GM12874 (cell line): ENCODE measurements around the gene BCKDHA.

Source experiments
- CTCF ChIP-seq: IDR thresholded peaks from 2 replicates; pipeline ENCODE4 v1.5.1; 2011; ENCODE audit warnings: low read depth, mild to moderate bottlenecking, control low read depth, low read length, moderate library complexity; ENCODE audit not compliant: insufficient read depth

The BCKDHA gene

DNA sequence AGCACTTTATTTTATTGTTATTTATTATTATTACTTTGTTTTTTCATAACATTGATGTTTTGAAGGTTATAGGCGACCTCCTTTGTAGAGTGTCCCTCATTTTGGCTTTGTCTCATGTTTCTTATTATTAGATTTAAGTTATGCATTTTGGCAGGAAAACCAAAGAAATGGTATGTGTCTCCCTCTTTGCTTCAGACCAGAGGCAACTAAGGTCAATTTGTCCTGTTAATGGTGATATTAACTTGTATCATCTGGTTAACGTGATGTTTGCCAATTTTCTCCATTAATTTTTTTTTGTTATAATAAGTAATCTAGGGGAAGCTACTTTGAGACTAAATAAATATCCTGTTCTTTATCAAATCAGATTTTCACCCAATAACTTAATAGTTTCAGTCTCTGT lies 25.1 kb upstream of the BCKDHA start:
- no peak for TF ChIP-seq CTCF

DNA sequence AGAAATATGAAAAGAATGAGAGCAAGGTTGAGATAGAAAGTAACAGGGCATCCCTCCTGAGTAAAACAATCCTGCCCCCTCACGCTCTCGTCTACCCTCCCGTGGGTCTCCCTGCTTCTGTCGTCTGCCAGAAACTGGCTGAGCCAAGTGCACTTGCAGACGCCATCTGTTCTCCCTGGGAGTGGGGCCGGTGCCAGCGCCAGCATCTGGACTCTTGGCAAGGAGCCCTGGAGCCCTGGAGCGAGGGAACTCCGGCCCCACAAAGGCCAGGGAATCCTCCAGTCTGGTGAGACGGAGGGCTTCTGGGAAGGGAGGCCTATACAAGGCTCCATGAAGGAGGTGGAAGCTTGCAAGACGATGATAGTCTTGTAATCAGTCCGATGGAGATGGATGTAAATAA lies 23.6 kb upstream of the BCKDHA start:
- no peak for TF ChIP-seq CTCF

DNA sequence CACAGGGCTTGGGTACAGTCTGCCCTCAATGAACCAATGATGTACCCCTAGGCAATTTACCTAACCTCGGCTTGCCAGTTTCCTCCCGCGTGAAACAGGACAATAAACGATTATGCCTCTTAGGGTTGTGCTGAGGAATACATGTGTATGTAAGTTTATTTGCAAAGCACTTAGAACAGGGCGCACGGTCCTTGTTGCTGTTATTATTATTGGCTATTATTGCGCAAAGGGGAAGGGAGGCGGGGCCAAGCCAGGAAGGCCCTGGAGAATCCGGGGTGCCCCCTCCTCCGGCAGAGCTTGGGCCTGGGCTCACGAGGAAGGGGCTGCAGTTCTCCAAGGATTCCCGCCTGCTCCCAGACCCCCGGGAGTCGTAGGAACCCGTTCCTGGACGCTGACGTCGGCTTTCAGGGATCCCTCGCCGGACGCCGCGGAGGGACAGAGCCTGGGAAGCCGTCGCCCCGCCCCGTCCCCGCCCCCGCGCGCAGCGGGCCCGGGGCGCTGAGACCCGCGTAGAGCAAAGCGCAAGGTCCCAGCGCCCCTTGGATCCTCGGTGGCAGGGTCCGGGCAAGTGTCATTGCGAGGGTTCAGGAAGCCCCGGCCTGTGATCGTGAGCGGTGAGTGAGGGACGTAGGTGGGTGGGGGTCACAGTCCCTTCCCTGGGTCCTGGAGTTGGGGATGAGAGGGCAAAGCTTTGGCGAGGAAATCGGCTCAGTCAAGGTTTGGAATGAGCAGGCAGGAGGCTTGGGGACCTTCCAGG lies 21.2 kb upstream of the BCKDHA start, which contains the start of gene TMEM91:
TMEM91 (plus strand) TSS at position 293 of the 757 bp plus-strand sequence. CDS start 1,777 bp downstream, outside the sequence.
- no peak for TF ChIP-seq CTCF

- no peak for TF ChIP-seq CTCF
Observed at GRCh38 chr19:41376998-41377365, 20.6 kb upstream of the BCKDHA start.

DNA sequence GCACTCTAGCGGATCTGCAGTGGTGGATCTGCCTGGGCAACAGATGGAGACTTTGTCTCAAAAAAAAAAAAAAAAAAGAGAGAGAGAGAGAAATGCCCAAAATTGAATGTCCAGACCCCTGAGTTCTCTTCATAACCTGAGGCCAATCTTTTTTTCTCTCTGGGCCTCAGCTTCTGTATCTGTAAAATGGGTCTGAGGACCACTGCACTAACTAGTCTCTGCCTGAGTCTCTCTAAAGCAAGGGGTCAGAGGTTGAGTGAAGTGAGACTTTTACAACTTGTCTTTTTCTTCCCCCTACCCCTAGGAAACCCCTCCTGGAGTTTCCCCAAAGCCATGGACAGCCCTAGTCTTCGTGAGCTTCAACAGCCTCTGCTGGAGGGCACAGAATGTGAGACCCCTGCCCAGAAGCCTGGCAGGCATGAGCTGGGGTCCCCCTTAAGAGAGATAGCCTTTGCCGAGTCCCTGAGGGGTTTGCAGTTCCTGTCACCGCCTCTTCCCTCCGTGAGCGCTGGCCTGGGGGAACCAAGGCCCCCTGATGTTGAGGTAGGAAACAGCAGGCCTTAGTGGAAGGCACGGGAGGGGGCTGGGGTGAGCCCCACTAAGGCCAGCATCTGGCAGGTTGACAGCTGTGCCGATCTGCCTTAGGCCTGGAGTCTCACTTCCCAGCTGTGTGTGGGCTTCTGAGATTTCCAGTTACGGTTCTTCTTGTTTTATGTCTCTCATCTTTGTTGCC lies 19.5 kb upstream of the BCKDHA start:
- peak; percentile 76 for TF ChIP-seq CTCF

DNA sequence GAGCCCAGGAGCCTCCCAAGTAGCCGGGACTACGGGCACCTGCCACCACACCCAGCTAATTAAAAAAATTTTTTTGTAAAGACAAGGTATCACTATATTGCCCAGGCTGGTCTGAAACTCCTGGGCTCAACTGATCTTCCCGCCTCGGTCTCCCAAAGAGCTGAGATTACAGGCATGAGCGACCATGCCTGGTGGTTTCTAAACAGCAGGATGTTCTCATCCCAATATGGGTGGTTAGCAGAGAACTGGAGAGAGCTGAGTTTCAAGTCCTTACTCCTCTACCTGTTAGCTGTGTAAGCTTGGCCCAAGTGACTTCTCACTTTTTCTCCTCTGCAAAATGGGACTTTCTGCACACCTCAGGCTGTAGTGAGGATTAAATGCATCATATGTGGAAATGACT lies 13.3 kb upstream of the BCKDHA start:
- TF ChIP-seq CTCF, result no peak

DNA sequence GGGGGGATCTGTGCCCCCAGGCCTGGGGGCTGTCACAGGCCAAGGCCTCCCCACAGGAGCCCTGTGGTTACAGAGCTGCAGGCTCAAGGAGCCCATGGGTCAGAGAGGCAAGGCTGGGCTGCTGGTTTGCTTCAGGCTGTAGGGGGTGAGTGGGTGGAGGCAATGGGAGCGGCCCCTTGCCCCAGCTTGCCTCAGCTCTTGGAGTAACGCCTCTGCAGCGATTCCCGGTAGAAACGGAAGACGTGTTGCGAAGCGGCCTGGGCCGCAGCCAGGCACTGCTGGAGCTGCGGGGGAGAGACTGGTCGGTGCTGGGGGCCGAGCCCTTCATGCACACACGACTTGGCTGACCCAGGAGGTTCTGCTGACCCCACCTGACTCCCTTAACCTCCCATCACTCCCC lies 11.2 kb upstream of the BCKDHA start:
- TF ChIP-seq CTCF, result no peak
